Neural cell (in vitro differentiated cells): ENCODE measurements around the gene FUT7. TPM values are rescaled to one million over a fixed set of nuclear protein-coding genes. Genes with fewer than 3 reads are reported as not detected.
A peak's percentile ranks its signal among the peaks of the same experiment; 100 is the strongest.

Experiments
- H2AFZ ChIP-seq: fragments of 200-600, 300-800 bp; sonication (generic), shearing (Covaris generic); 2 replicates; pipeline ENCODE4 v1.6.0; 2014; ENCODE audit warnings: low read depth, mild to moderate bottlenecking, antibody characterized with exemption, low read length, moderate library complexity
- H3F3A ChIP-seq: fragments of 200-600 bp; shearing (Covaris generic); 2 replicates; pipeline ENCODE4 v1.6.1; 2016; ENCODE audit warnings: mild to moderate bottlenecking, moderate library complexity, mixed read lengths, antibody characterized with exemption, low read length; ENCODE audit not compliant: insufficient read depth, poor library complexity, severe bottlenecking
- H3K27ac ChIP-seq: fragments of 200-600, 300-800 bp; sonication (generic), shearing (Covaris generic); 2 replicates; pipeline ENCODE4 v1.5.1; 2014; ENCODE audit warnings: mild to moderate bottlenecking, low read length, moderate library complexity
- H3K27me3 ChIP-seq: fragments of 300-800, 200-600 bp; sonication (generic), shearing (Covaris generic); 2 replicates; pipeline ENCODE4 v1.6.0; 2014; ENCODE audit warnings: mild to moderate bottlenecking, low read depth, low read length, moderate library complexity; ENCODE audit not compliant: insufficient read depth
- H3K36me3 ChIP-seq: fragments of 300-800, 200-600 bp; sonication (generic), shearing (Covaris generic); 2 replicates; pipeline ENCODE4 v1.5.1; 2014; ENCODE audit warnings: mild to moderate bottlenecking, antibody characterized with exemption, low read length, moderate library complexity; ENCODE audit not compliant: insufficient read depth
- H3K4me2 ChIP-seq: fragments of 300-800, 200-600 bp; sonication (generic), shearing (Covaris generic); 2 replicates; pipeline ENCODE4 v1.6.0; 2014; ENCODE audit warnings: mild to moderate bottlenecking, low read length
- H3K4me3 ChIP-seq: fragments of 300-800, 200-600 bp; sonication (generic), shearing (Covaris generic); 2 replicates; pipeline ENCODE4 v1.5.1; 2014; ENCODE audit warnings: mild to moderate bottlenecking, low read length, moderate library complexity
- H3K79me2 ChIP-seq: fragments of 200-600 bp; shearing (Covaris generic); replicated peaks from 2 replicates; pipeline ENCODE4 v1.6.0; 2014; ENCODE audit warnings: mild to moderate bottlenecking, low read length, moderate library complexity; ENCODE audit not compliant: insufficient read depth
- H3K9ac ChIP-seq: fragments of 300-800, 200-600 bp; sonication (generic), shearing (Covaris generic); 2 replicates; pipeline ENCODE4 v1.6.1; 2016; ENCODE audit warnings: mild to moderate bottlenecking, low read length, mixed read lengths
- H3K9me2 ChIP-seq: fragments of 200-600 bp; shearing (Covaris generic); 2 replicates; pipeline ENCODE4 v1.6.1; 2016; ENCODE audit warnings: mild to moderate bottlenecking, low read length, mixed read lengths; ENCODE audit not compliant: insufficient read depth
- H3K9me3 ChIP-seq: fragments of 200-600, 300-800 bp; sonication (generic), shearing (Covaris generic); 2 replicates; pipeline ENCODE4 v1.6.1; 2016; ENCODE audit warnings: mild to moderate bottlenecking, mixed run types, low read length, moderate library complexity, mixed read lengths
- H4K20me1 ChIP-seq: fragments of 200-600 bp; shearing (Covaris generic); 2 replicates; pipeline ENCODE4 v1.6.1; 2016; ENCODE audit warnings: mild to moderate bottlenecking, mixed run types; ENCODE audit not compliant: insufficient read depth
- CTCF ChIP-seq: fragments of 450-650 bp; IDR thresholded peaks from 2 replicates; pipeline ENCODE4 v1.5.1; 2014; ENCODE audit warnings: antibody characterized with exemption, mild to moderate bottlenecking, moderate library complexity; ENCODE audit not compliant: poor library complexity, severe bottlenecking
- EZH2 ChIP-seq: fragments of 200-600, 300-800 bp; shearing (Covaris generic), sonication (generic); IDR thresholded peaks from 2 replicates; pipeline ENCODE4 v1.6.1; 2014; ENCODE audit warnings: antibody characterized with exemption, low read length, borderline replicate concordance, mild to moderate bottlenecking; ENCODE audit not compliant: insufficient read depth, poor library complexity, severe bottlenecking
- MXI1 ChIP-seq: fragments of 450-650 bp; conservative IDR thresholded peaks from 2 replicates; pipeline ENCODE4 v1.6.1; 2014; ENCODE audit warnings: antibody characterized with exemption, mild to moderate bottlenecking; ENCODE audit not compliant: poor library complexity, severe bottlenecking
- RAD21 ChIP-seq: fragments of 450-650 bp; conservative IDR thresholded peaks from 2 replicates; pipeline ENCODE4 v1.6.1; 2014; ENCODE audit warnings: antibody characterized with exemption, mild to moderate bottlenecking, moderate library complexity
- REST ChIP-seq: IDR thresholded peaks from 2 replicates; pipeline ENCODE4 v1.6.1; 2012; ENCODE audit warnings: borderline replicate concordance
- TAF1 ChIP-seq: IDR thresholded peaks from 2 replicates; pipeline ENCODE4 v1.6.1; 2012; ENCODE audit warnings: low read depth
- polyA plus RNA-seq: library from polyadenylated mRNA; depleted of rRNA; stranded (reverse); fragments of >200 nt; gene quantifications from 2 replicates; pipeline ENCODE4 v1.2.3, GENCODE V29; 2014

Gene FUT7
- polyA plus RNA-seq, 1 donor from 2014 or later: 0.69 TPM

- Histone ChIP-seq H3K27me3 (peaks cover 17% of the 10 kb centered on the region), H3K4me2 (no peak overlapping the region), H3K9me3 (no peaks in the 10 kb centered on the region), H4K20me1 (no peaks in the 10 kb centered on the region), H3K36me3 (no peaks in the 10 kb centered on the region), H3K27ac (no peak overlapping the region), H3F3A (no peaks in the 10 kb centered on the region), H2AFZ (no peak overlapping the region), H3K4me3 (no peak overlapping the region), H3K79me2 (no peaks in the 10 kb centered on the region), H3K9ac (no peak overlapping the region), H3K9me2 (no peaks in the 10 kb centered on the region)
- TF ChIP-seq RAD21 (no peak), CTCF (peak; percentile 54), EZH2 (no peak)
Observed at GRCh38 chr9:137067860-137068538, 36.1 kb upstream of the FUT7 start.

GRCh38 chr9:137066096-137066861 lies 34.4 kb upstream of the FUT7 start:
- Histone ChIP-seq H3K27me3 (peaks cover 17% of the 10 kb centered on the region), H3F3A (no peaks in the 10 kb centered on the region), H3K9me3 (no peaks in the 10 kb centered on the region), H4K20me1 (no peaks in the 10 kb centered on the region), H3K4me3 (no peak overlapping the region), H3K4me2 (no peak overlapping the region), H3K79me2 (no peaks in the 10 kb centered on the region), H3K36me3 (no peaks in the 10 kb centered on the region), H3K9ac (no peak overlapping the region), H2AFZ (no peak overlapping the region), H3K27ac (no peak overlapping the region), H3K9me2 (no peaks in the 10 kb centered on the region)
- TF ChIP-seq REST: no peak
- TF ChIP-seq TAF1: no peak
- no peak for TF ChIP-seq MXI1
- TF ChIP-seq RAD21: no peak
